Effector memory CD4-positive, alpha-beta T cell (primary cell): Measurements from ENCODE around the gene EEF1AKMT3.

Experiments used
- DNase-seq, 3 donors: peaks; one replicate each; pipeline ENCODE4 v3.0.0-alpha.2; 2020
- H3K27ac ChIP-seq: 2 replicates; pipeline ENCODE4 v1.7.0; 2013; ENCODE audit warnings: mild to moderate bottlenecking, low read length, moderate library complexity; ENCODE audit not compliant: insufficient read depth, poor library complexity, severe bottlenecking
- H3K27me3 ChIP-seq: replicated peaks from 2 replicates; pipeline ENCODE4 v1.7.0; 2013; ENCODE audit warnings: mild to moderate bottlenecking, low read length; ENCODE audit not compliant: insufficient read depth, control insufficient read depth, poor library complexity, severe bottlenecking
- H3K36me3 ChIP-seq: 2 replicates; pipeline ENCODE4 v1.7.0; 2013; ENCODE audit warnings: mild to moderate bottlenecking, low read length, moderate library complexity; ENCODE audit not compliant: control insufficient read depth, insufficient read depth
- H3K4me1 ChIP-seq: 2 replicates; pipeline ENCODE4 v1.7.0; 2013; ENCODE audit warnings: low read length, mild to moderate bottlenecking; ENCODE audit not compliant: control insufficient read depth, insufficient read depth, poor library complexity, severe bottlenecking
- H3K4me3 ChIP-seq: 2 replicates; pipeline ENCODE4 v1.7.0; 2013; ENCODE audit warnings: low read length, low read depth, mild to moderate bottlenecking; ENCODE audit not compliant: insufficient read depth, poor library complexity, severe bottlenecking
- H3K9me3 ChIP-seq: 2 replicates; pipeline ENCODE4 v1.7.0; 2013; ENCODE audit warnings: mild to moderate bottlenecking, low read length, moderate library complexity; ENCODE audit not compliant: control insufficient read depth
- total RNA-seq, 3 donors: gene quantifications; one replicate each; lab custom pipeline; 2026; lab: John Stamatoyannopoulos, UW

Gene EEF1AKMT3
- total RNA-seq = 4.8 to 7.2 (median 5.0) reads per million in 3 donors

DNA sequence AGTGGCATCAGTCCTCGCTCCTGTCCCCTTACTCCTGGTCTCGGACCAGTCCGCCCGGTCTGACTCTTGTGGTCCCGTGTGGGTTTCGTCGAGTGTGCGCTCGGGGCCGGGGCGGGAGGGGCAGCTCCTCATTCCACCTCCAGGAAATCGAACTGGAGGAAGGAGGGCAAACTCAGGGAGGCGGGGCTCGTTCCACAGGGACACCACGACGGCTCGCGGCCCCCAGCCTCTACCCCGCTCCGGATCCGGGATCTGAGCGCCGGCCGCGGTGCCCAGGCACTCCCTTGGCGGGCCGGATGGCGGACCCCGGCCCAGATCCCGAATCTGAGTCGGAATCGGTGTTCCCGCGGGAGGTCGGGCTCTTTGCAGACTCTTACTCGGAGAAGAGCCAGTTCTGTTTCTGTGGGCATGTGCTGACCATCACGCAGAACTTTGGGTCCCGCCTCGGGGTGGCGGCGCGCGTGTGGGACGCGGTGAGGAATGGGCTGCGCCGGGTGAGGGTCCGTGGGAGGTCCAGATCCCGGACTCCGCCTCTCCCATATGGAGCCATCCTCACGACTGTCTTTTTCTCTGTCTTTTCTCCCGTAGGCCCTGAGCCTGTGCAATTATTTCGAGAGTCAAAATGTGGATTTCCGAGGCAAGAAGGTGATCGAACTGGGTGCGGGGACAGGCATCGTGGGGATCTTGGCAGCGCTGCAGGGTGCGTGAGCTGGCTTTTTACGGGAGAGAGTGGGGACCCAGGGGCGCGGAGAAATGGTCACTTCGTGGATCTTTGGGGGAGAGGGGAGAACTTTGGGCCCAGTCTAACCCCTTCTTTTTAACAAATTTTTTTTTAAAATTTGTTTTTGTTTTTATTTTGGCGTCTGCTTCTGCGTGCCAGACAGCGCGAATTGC lies at the start of gene EEF1AKMT3:
Gene EEF1AKMT3, plus strand, starts transcription at position 186 of the 894 bp plus-strand sequence. Its CDS starts 111 bp downstream, at position 297.
- H3K27ac ChIP-seq = peak within 1 kb of the TSS; percentile 76
- H3K27me3 ChIP-seq = no peaks in the 10 kb centered on the region
- peaks cover 2% of the 10 kb centered on the region for H3K4me1 ChIP-seq
- DNase-seq = no peak
- peaks cover 3% of the 10 kb centered on the region for H3K36me3 ChIP-seq
- peak within 1 kb of the TSS; percentile 75 for H3K4me3 ChIP-seq
- no peaks in the 10 kb centered on the region for H3K9me3 ChIP-seq

DNA sequence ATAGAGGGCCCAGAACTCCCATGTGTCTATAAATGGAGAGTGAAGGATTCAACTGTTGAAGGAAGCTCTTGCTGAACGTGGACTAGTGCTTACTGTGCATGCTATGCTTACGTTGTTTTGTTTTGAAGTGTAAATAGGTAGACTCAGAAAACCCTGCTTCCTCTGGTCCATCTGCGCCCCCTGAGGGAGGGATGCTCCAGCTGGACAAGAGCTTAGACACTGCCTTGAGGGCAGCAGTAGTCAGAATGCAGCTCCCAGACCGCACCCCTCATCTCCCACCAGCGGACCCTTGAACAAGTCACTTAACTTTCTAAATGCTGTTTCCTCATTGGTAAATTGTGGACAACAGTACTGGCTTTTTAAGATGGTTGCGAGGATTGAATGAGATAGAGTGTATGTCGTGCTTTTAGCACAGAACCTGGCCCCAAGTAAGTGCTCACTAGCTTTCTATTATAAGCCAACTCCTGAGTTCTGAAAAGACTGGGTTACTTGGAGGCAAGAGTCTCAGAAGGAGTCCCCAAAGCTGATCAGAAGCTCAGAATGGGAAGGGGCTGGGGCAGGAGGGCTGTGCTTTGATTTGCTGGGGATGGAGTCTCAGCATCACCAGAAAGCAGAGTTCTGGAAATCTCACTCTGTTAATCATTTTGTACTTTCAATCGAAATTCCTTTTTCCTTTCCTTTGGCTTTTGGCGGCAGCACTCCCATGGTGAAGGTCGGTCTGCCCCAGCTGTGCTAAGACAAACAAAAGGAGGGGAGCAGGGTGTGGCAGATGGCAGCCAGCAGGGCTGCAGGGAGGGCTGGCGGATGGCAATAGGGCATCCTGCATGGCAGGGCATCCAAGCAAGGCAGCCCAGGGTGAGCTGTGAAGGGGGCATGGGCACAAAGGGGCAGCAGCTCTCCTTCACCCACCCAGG lies 49.4 kb upstream of the EEF1AKMT3 start:
- Histone ChIP-seq H3K36me3 (peaks cover 61% of the 10 kb centered on the region), H3K9me3 (no peaks in the 10 kb centered on the region), H3K27ac (no peak overlapping the region)

DNA sequence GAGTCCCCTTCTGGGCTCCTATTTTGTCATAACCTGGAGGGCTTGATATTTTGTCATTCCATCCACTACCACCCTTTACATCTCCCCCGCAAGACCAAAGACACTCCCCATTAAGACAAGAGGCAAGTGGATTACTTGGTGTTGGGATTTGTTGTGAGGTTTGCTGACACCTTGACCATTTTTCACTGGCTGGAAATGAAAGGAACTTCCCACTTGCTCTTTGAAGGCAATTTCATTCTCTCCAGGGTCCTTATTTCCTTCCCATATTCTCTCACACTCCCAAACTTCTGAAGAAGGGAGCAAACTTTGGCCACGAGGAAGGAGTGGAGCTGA lies 48.8 kb upstream of the EEF1AKMT3 start:
- peaks cover 61% of the 10 kb centered on the region for H3K36me3 ChIP-seq

More for the DNA sequence above, 49.4 kb upstream of the EEF1AKMT3 start:
- no peak for DNase-seq
- Histone ChIP-seq H3K27me3 (no peaks in the 10 kb centered on the region), H3K4me3 (no peak overlapping the region), H3K4me1 (no peaks in the 10 kb centered on the region)

DNA sequence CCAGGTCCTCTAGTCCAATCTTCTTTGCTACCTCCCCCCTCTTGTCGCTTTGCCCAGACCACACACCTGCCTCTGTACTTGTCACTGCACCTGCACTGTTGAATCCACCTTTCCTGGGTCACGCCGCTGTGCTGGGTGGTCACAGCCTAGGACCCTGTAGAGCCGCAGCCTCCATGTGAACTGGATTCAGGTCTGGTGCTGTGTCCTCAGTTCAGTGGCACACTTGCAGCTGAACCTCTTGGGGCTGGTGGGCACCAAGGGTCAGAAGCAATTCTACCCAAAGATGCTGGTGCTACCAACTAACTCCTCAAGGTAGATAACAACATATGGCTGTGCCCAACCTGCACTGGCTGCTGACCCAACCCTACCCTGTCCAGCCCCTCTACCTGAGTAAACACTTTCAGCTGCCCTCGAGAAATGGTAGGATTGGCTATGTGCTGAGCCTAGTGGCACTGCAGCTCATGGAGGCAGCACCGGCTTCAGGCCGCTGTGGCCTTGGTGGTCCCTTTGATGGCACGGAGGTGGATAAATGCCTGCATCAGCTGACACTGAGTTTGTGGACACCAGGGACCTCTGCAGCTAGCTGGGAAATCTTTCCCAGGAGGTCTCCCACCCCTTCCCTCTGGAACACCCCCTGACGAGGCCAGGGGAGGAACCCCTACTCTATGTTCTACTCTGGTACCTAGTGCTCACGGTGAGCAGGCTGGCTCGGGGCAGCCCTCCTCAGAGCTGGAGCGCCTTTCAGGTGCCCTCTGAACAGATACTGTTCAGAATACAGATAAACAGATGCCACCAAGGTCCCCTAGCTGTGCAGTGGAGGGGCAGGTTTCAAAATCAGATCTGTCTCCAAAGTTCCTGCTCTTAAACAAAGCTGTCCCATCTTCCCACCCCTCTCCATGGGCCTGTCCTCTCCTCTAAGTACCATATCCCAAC lies 48.1 kb upstream of the EEF1AKMT3 start:
- Histone ChIP-seq H3K9me3 (no peaks in the 10 kb centered on the region), H3K4me3 (no peak overlapping the region), H3K36me3 (peaks cover 59% of the 10 kb centered on the region), H3K27me3 (no peaks in the 10 kb centered on the region), H3K27ac (no peak overlapping the region), H3K4me1 (no peaks in the 10 kb centered on the region)
- no peak for DNase-seq

More for the DNA sequence above, 48.8 kb upstream of the EEF1AKMT3 start:
- Histone ChIP-seq H3K4me1 (no peaks in the 10 kb centered on the region), H3K9me3 (no peaks in the 10 kb centered on the region), H3K27me3 (no peaks in the 10 kb centered on the region), H3K4me3 (no peak overlapping the region), H3K27ac (no peak overlapping the region)
- DNase-seq = no peak

DNA sequence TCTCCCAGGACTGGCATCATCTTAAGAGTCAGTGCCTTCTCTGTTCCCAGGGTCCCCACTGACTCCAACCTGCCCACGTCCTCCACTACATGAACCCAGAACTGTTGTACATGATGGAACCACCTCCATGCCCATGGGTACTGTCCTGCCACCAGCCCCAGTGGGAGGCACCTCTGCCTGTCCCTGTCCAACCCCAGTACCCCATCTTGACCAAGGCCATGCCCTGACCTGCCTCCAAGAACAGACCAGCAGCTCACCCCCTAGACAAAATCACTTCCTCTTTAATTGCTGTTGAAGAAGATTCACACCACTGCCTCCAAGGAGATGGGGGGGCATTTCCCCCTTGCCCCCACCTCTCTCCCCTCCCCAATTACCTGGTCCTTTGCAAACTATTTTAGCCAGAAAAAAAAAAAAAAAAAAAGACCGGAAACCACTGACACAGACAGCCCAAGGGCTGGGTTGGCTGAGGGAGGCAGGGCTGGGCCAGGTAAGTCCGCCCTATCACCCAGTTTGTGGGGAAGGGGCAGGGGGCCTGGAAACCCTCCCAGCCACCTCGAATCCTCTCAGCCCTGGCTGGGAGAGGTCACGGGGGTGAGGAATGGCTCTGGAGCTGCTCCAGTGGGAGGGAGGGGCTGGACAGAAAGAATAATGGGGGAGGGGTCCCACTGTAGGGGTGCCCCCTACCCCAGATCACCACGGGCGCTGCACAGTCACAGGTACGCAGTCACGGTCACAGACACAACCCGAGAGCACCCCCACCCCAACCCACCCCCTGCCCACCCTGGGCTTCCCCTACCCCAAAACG lies 47.3 kb upstream of the EEF1AKMT3 start:
- no peak overlapping the region for H3K27ac ChIP-seq
- H3K4me1 ChIP-seq = no peaks in the 10 kb centered on the region
- H3K4me3 ChIP-seq = no peak overlapping the region
- no peak for DNase-seq
- peaks cover 59% of the 10 kb centered on the region for H3K36me3 ChIP-seq
- H3K27me3 ChIP-seq = no peaks in the 10 kb centered on the region
- H3K9me3 ChIP-seq = no peaks in the 10 kb centered on the region

DNA sequence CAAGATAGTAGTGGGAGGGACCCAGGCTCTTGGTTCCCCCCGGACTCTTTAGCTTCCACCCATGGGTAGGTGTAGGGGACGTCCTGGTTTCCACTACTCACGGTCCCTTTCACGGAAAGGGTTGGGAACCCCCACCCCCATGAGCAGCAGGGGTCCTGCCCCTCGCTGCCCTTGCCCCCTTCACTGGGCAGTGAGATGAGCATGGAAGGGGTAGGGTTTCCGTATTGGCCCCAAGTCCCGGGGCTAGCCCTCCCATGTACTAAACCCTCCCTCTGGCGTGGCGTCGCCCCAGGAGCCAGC lies 46.6 kb upstream of the EEF1AKMT3 start:
- H3K4me1 ChIP-seq = no peaks in the 10 kb centered on the region
- H3K36me3 ChIP-seq = peaks cover 59% of the 10 kb centered on the region
- H3K9me3 ChIP-seq = no peaks in the 10 kb centered on the region
- no peak overlapping the region for H3K27ac ChIP-seq
- H3K27me3 ChIP-seq = no peaks in the 10 kb centered on the region
- no peak overlapping the region for H3K4me3 ChIP-seq
- no peak for DNase-seq

DNA sequence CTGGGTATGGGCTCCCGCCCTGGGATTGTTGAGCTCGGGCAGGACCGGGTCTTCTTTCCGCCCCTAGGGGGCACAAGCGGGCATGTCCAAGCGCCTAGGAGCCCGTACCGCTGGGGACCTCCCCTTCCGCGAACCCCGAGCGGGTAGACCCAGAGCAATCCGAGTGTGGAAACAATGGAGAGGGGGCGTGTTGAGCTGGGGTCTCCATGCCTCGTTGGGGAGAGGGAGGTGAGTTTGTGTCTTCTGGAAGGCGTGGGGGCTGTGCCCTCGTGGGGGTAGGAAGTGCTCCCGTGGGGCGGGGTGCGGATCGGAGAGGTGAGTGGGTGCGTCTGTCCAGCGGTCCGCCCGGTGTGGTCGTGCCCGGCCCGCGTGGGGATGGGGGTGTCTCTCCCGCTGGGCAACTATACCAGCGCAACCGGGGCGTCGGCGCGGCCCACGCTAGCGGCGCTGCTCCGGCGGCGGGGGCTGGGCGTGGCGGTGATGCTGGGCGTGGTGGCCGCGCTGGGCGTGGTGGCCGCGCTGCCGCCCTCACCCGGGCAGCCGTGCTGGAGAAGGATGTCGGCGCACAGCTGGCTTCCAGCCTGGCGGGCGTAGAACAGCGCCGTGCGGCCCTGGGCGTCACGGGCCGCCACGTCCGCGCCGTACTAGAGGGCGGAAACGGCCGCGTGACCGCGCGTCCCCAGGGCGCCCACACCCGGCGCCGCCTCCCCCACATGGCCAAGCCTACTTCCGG lies 46.1 kb upstream of the EEF1AKMT3 start:
- no peak overlapping the region for H3K27ac ChIP-seq
- peaks cover 59% of the 10 kb centered on the region for H3K36me3 ChIP-seq
- H3K4me3 ChIP-seq = no peak overlapping the region
- DNase-seq = peak in 1 of 3 donors; percentile 26
- no peaks in the 10 kb centered on the region for H3K9me3 ChIP-seq
- no peaks in the 10 kb centered on the region for H3K27me3 ChIP-seq
- H3K4me1 ChIP-seq = no peaks in the 10 kb centered on the region

DNA sequence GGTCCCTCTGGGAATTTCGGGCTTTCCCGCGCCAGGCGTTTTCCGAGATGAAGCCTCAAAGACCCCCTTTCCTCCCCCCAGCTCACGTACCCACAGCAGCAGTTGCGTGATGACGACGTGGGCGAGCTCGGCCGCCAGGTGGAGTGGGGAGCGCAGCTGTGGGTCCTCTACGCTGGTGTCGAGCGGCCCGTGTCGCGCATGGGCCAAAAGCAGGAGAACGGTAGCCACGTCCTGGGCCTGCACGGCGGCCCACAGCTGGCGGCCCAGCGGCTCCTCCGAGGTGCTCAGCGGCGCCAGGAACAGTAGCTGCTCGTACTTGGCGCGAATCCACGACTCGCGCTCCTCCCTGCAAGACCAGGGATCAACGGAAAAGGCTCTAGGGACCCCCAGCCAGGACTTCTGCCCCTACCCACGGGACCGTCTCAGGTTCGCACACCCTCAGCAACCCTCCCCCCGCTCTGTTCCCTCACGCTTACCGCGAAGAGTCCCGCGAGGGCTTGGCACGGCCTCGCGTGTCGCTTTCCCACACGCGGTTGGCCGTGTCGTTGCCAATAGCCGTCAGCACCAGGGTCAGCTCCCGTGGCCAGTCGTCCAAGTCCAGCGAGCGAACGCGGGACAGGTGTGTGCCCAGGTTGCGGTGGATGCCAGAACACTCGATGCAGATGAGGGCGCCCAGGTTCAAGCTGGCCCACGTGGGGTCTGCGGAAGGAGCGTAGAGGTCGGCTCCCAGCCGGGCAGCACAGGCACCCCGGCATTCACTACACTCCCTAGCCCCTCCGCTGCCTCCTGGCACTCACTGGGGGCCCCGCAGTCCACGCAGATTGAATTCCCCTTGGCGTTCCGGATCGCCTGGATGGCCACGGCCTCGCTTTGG lies 45.3 kb upstream of the EEF1AKMT3 start:
- H3K9me3 ChIP-seq = no peaks in the 10 kb centered on the region
- no peak overlapping the region for H3K4me3 ChIP-seq
- DNase-seq = no peak
- H3K27me3 ChIP-seq = no peaks in the 10 kb centered on the region
- no peaks in the 10 kb centered on the region for H3K4me1 ChIP-seq
- H3K36me3 ChIP-seq = peaks cover 60% of the 10 kb centered on the region
- H3K27ac ChIP-seq = no peak overlapping the region
